H9 (cell line): ENCODE measurements around the gene MYNN. TPM values are rescaled to one million over a fixed set of nuclear protein-coding genes. Genes with fewer than 3 reads are reported as not detected.

Experiments used
- DNase-seq: peaks from one replicate; pipeline ENCODE4 v3.0.0-alpha.2; 2017
- H2AFZ ChIP-seq: one replicate; pipeline ENCODE4 v1.6.1; 2013; ENCODE audit warnings: mild to moderate bottlenecking, low read length, control low read depth, moderate library complexity
- H2AK5ac ChIP-seq: 2 replicates; pipeline ENCODE4 v1.6.1; 2013; ENCODE audit warnings: low read length, control low read depth, mixed read lengths; ENCODE audit not compliant: insufficient read length
- H2BK120ac ChIP-seq: one replicate; pipeline ENCODE4 v1.6.1; 2013; ENCODE audit warnings: low read depth, mild to moderate bottlenecking, low read length, control low read depth, inconsistent platforms; ENCODE audit not compliant: poor library complexity, severe bottlenecking
- H2BK12ac ChIP-seq: 2 replicates; pipeline ENCODE4 v1.6.1; 2013; ENCODE audit warnings: low read length, control low read depth, mixed read lengths, low read depth; ENCODE audit not compliant: insufficient read length
- H2BK15ac ChIP-seq: 2 replicates; pipeline ENCODE4 v1.6.1; 2013; ENCODE audit warnings: low read depth, low read length, control low read depth
- H2BK20ac ChIP-seq: one replicate; pipeline ENCODE4 v1.6.1; 2013; ENCODE audit warnings: low read depth, mild to moderate bottlenecking, low read length, control low read depth, inconsistent platforms; ENCODE audit not compliant: poor library complexity, severe bottlenecking
- H2BK5ac ChIP-seq: 2 replicates; pipeline ENCODE4 v1.6.1; 2013; ENCODE audit warnings: low read length, control low read depth, mixed read lengths; ENCODE audit not compliant: insufficient read length
- H3K14ac ChIP-seq: 2 replicates; pipeline ENCODE4 v1.6.1; 2013; ENCODE audit warnings: low read length, control low read depth; ENCODE audit not compliant: insufficient read depth
- H3K18ac ChIP-seq: 2 replicates; pipeline ENCODE4 v1.6.1; 2013; ENCODE audit warnings: low read depth, mild to moderate bottlenecking, mixed read lengths, low read length, control low read depth; ENCODE audit not compliant: insufficient read length
- H3K23ac ChIP-seq: 2 replicates; pipeline ENCODE4 v1.6.1; 2013; ENCODE audit warnings: low read length, control low read depth, mixed read lengths, low read depth; ENCODE audit not compliant: insufficient read length
- H3K23me2 ChIP-seq: 2 replicates; pipeline ENCODE4 v1.6.1; 2013; ENCODE audit warnings: low read depth, mild to moderate bottlenecking, mixed read lengths, low read length, control low read depth; ENCODE audit not compliant: insufficient read length, poor library complexity, severe bottlenecking
- H3K27ac ChIP-seq: 2 replicates; pipeline ENCODE4 v1.5.1; 2013; ENCODE audit warnings: low read length, control low read depth, mixed read lengths, low read depth; ENCODE audit not compliant: insufficient read length
- H3K27me3 ChIP-seq: 2 replicates; pipeline ENCODE4 v1.6.1; 2013; ENCODE audit warnings: low read length, control low read depth, inconsistent platforms; ENCODE audit not compliant: insufficient read depth
- H3K4ac ChIP-seq: 2 replicates; pipeline ENCODE4 v1.6.1; 2013; ENCODE audit warnings: low read depth, mild to moderate bottlenecking, control low read depth, inconsistent platforms, low read length, moderate library complexity
- H3K4me1 ChIP-seq: 2 replicates; pipeline ENCODE4 v1.6.1; 2013; ENCODE audit warnings: low read length, control low read depth, inconsistent platforms; ENCODE audit not compliant: insufficient read depth
- H3K4me2 ChIP-seq: 2 replicates; pipeline ENCODE4 v1.6.1; 2013; ENCODE audit warnings: low read length, control low read depth, mixed read lengths; ENCODE audit not compliant: insufficient read length, insufficient read depth
- H3K56ac ChIP-seq: 2 replicates; pipeline ENCODE4 v1.6.1; 2013; ENCODE audit warnings: low read depth, mild to moderate bottlenecking, mixed read lengths, low read length, control low read depth; ENCODE audit not compliant: insufficient read length
- H3K79me1 ChIP-seq: 2 replicates; pipeline ENCODE4 v1.6.1; 2013; ENCODE audit warnings: low read depth, mild to moderate bottlenecking, moderate library complexity, low read length, control low read depth, inconsistent platforms; ENCODE audit not compliant: insufficient read depth, poor library complexity, severe bottlenecking
- H3K79me2 ChIP-seq: 2 replicates; pipeline ENCODE4 v1.6.1; 2013; ENCODE audit warnings: low read length, control low read depth, inconsistent platforms; ENCODE audit not compliant: insufficient read depth
- H3K9ac ChIP-seq: 2 replicates; pipeline ENCODE4 v1.6.1; 2013; ENCODE audit warnings: low read length, control low read depth, mixed read lengths; ENCODE audit not compliant: insufficient read length; ENCODE audit errors: extremely low read depth
- H3K9me3 ChIP-seq: one replicate; pipeline ENCODE4 v1.6.1; 2013; ENCODE audit warnings: low read depth, low read length, inconsistent platforms; ENCODE audit not compliant: control insufficient read depth
- H3T11ph ChIP-seq: one replicate; pipeline ENCODE4 v1.6.1; 2013; ENCODE audit warnings: mild to moderate bottlenecking, low read length, control low read depth, inconsistent platforms
- H4K20me1 ChIP-seq: one replicate; pipeline ENCODE4 v1.6.1; 2013; ENCODE audit not compliant: control insufficient read depth, insufficient read length, insufficient read depth
- H4K5ac ChIP-seq: 2 replicates; pipeline ENCODE4 v1.6.1; 2013; ENCODE audit warnings: low read depth, mild to moderate bottlenecking, mixed read lengths, low read length, control low read depth; ENCODE audit not compliant: insufficient read length
- H4K8ac ChIP-seq: replicated peaks from 2 replicates; pipeline ENCODE4 v1.6.1; 2013; ENCODE audit warnings: low read length, control low read depth, mixed read lengths, low read depth; ENCODE audit not compliant: insufficient read length
- H4K91ac ChIP-seq: 2 replicates; pipeline ENCODE4 v1.6.1; 2013; ENCODE audit warnings: low read depth, mild to moderate bottlenecking, moderate library complexity, mixed read lengths, low read length, control low read depth; ENCODE audit not compliant: insufficient read length
- H3K27ac Mint-ChIP-seq, 3 experiments: 2 replicates in 2 of 3; 3 replicates in 1 of 3; pipeline ENCODE4 v1.8.0; 2020 to 2021; ENCODE audit warnings: mixed read lengths in 3 of 3, mild to moderate bottlenecking in 1 of 3, moderate library complexity in 1 of 3
- H3K27me3 Mint-ChIP-seq: 2 replicates; pipeline ENCODE4 v1.8.0; 2021; ENCODE audit warnings: low read depth, mild to moderate bottlenecking, moderate library complexity, mixed read lengths
- H3K36me3 Mint-ChIP-seq, 3 experiments: 2 replicates in 2 of 3; 3 replicates in 1 of 3; pipeline ENCODE4 v1.8.0; 2020 to 2021; ENCODE audit warnings: low read depth in 3 of 3, mixed read lengths in 3 of 3; ENCODE audit not compliant: insufficient read depth in 1 of 3
- H3K4me1 Mint-ChIP-seq, 2 experiments: 2 replicates each; pipeline ENCODE4 v1.8.0; 2020; ENCODE audit warnings: mixed read lengths in 2 of 2
- H3K4me3 Mint-ChIP-seq, 2 experiments: 2 replicates in 1 of 2; 3 replicates in 1 of 2; pipeline ENCODE4 v1.8.0; 2020 to 2021; ENCODE audit warnings: mild to moderate bottlenecking in 2 of 2, mixed read lengths in 2 of 2, moderate library complexity in 1 of 2
- H3K9me3 Mint-ChIP-seq, 2 experiments: 2 replicates in 1 of 2; 3 replicates in 1 of 2; pipeline ENCODE4 v1.8.0; 2020; ENCODE audit warnings: mild to moderate bottlenecking in 2 of 2, mixed read lengths in 2 of 2, moderate library complexity in 1 of 2
- WGBS: extraction: QIAGEN DNeasy Blood & Tissue Kit; methylation state at CpG from one replicate; pipeline ENCODE4 v1.1.7; 2013; ENCODE audit warnings: missing lambda C conversion rate, low lambda C conversion rate, mixed read lengths; ENCODE audit not compliant: insufficient read length; ENCODE audit errors: extremely low coverage; 5-methylcytosine and 5-hydroxymethylcytosine counted together
- total RNA-seq: library from RNA; stranded (reverse); gene quantifications from 2 replicates; pipeline ENCODE4 v1.2.1, GENCODE V29; 2021
- TF ChIP-seq, protein P1 (sequence below): fragments of 200-600 bp; sonication (generic); conservative IDR thresholded peaks from 3 replicates; pipeline ENCODE4 v1.8.0; 2021; ENCODE audit warnings: antibody characterized with exemption, mild to moderate bottlenecking

Gene MYNN
- total RNA-seq, 1 experiment from 2014 or later: 15.9 TPM

DNA sequence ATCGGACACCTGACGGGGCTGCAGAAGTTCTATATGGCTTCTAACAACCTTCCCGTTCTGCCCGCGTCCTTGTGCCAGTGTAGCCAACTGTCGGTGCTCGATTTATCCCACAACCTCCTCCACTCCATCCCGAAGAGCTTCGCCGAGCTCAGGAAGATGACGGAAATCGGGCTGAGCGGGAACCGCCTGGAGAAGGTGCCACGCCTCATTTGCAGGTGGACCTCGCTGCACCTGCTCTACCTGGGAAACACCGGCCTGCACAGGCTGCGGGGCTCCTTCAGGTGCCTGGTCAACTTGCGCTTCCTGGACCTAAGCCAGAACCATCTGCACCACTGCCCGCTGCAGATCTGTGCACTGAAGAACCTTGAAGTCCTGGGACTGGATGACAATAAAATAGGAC, 49.3 kb downstream of the MYNN start:
- TF ChIP-seq, protein P1, sequence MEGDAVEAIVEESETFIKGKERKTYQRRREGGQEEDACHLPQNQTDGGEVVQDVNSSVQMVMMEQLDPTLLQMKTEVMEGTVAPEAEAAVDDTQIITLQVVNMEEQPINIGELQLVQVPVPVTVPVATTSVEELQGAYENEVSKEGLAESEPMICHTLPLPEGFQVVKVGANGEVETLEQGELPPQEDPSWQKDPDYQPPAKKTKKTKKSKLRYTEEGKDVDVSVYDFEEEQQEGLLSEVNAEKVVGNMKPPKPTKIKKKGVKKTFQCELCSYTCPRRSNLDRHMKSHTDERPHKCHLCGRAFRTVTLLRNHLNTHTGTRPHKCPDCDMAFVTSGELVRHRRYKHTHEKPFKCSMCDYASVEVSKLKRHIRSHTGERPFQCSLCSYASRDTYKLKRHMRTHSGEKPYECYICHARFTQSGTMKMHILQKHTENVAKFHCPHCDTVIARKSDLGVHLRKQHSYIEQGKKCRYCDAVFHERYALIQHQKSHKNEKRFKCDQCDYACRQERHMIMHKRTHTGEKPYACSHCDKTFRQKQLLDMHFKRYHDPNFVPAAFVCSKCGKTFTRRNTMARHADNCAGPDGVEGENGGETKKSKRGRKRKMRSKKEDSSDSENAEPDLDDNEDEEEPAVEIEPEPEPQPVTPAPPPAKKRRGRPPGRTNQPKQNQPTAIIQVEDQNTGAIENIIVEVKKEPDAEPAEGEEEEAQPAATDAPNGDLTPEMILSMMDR: no peak
- Histone ChIP-seq H4K91ac (no peak overlapping the region), H2BK120ac (no peak overlapping the region), H3K79me2 (no peaks in the 10 kb centered on the region), H3K27ac (no peak overlapping the region), H3K27me3 (no peaks in the 10 kb centered on the region), H3K9me3 (no peaks in the 10 kb centered on the region), H3K14ac (no peak overlapping the region), H2BK12ac (no peak overlapping the region), H3K4me1 (no peaks in the 10 kb centered on the region), H3K56ac (no peak overlapping the region), H2AFZ (no peak overlapping the region), H2BK5ac (no peak overlapping the region), H2AK5ac (no peak overlapping the region), H2BK20ac (no peak overlapping the region), H2BK15ac (no peak overlapping the region), H3K23me2 (no peaks in the 10 kb centered on the region), H3K23ac (no peak overlapping the region), H3K18ac (no peak overlapping the region), H3K79me1 (no peaks in the 10 kb centered on the region), H3K9ac (no peak overlapping the region), H4K5ac (no peak overlapping the region), H3K4me2 (no peak overlapping the region), H3T11ph (no peak overlapping the region), H4K8ac (no peak overlapping the region), H4K20me1 (no peaks in the 10 kb centered on the region), H3K4ac (no peak overlapping the region)
- DNase-seq: no peak
- H3K27me3 Mint-ChIP-seq: no peaks in the 10 kb centered on the region; the same call in 1 of the 2 replicates
- H3K9me3 Mint-ChIP-seq: no peaks in the 10 kb centered on the region
- H3K27ac Mint-ChIP-seq: no peak overlapping the region; a peak in 1 of 7 replicates
- H3K36me3 Mint-ChIP-seq: no peaks in the 10 kb centered on the region
- H3K4me3 Mint-ChIP-seq: no peak overlapping the region
- WGBS: no CpG with 5 or more reads among the region's 20 CpGs
- H3K4me1 Mint-ChIP-seq: peaks cover 0 to 4% of the 10 kb centered on the region in 2 experiments; a peak in 2 of 4 replicates
